GM23338 (cell line): Measurements from ENCODE around the gene C17orf100.

Experiments used
- CREB1 ChIP-seq: fragments of 250-450 bp; sonication (Bioruptor Pico); IDR thresholded peaks from 2 replicates; pipeline ENCODE4 v1.5.0; 2020; ENCODE audit warnings: low read depth, mild to moderate bottlenecking, moderate library complexity
- CTCF ChIP-seq, 2 experiments: fragments of 200-600 bp in 1 of 2; sonication (generic) in 1 of 2; conservative IDR thresholded peaks; 2 replicates each; pipeline versions ENCODE4 v1.5.1 to v1.6.1; 2016 to 2017; ENCODE audit warnings: antibody characterized with exemption in 2 of 2, low read depth in 2 of 2, mild to moderate bottlenecking in 2 of 2, moderate library complexity in 1 of 2
- ETS1 ChIP-seq: IDR thresholded peaks from 2 replicates; pipeline ENCODE4 v1.6.1; 2016; ENCODE audit warnings: antibody characterized with exemption
- EZH2 ChIP-seq: fragments of 200-600 bp; sonication (generic); IDR thresholded peaks from one replicate; pipeline ENCODE4 v1.8.0; 2017; ENCODE audit warnings: antibody characterized with exemption, mild to moderate bottlenecking, low read depth; ENCODE audit not compliant: unreplicated experiment
- EZH2phosphoT487 ChIP-seq: fragments of 200-600 bp; sonication (generic); IDR thresholded peaks from one replicate; pipeline ENCODE4 v1.8.1; 2018; ENCODE audit warnings: antibody characterized with exemption; ENCODE audit not compliant: unreplicated experiment
- JUNB ChIP-seq: IDR thresholded peaks from one replicate; pipeline ENCODE4 v1.6.1; 2016; ENCODE audit warnings: antibody characterized with exemption; ENCODE audit not compliant: unreplicated experiment
- NANOG ChIP-seq: IDR thresholded peaks from 2 replicates; pipeline ENCODE4 v1.6.1; 2016; ENCODE audit warnings: antibody characterized with exemption, borderline replicate concordance
- POLR2AphosphoS5 ChIP-seq: IDR thresholded peaks from 2 replicates; pipeline ENCODE4 v1.6.1; 2016; ENCODE audit warnings: antibody characterized with exemption, low read depth
- REST ChIP-seq: IDR thresholded peaks from one replicate; pipeline ENCODE4 v1.6.1; 2018; ENCODE audit warnings: antibody characterized with exemption; ENCODE audit not compliant: unreplicated experiment
- ZNF114 ChIP-seq: fragments of 250-450 bp; sonication (Bioruptor Pico); IDR thresholded peaks from 2 replicates; pipeline ENCODE4 v1.5.0; 2020; ENCODE audit warnings: mild to moderate bottlenecking, moderate library complexity

DNA sequence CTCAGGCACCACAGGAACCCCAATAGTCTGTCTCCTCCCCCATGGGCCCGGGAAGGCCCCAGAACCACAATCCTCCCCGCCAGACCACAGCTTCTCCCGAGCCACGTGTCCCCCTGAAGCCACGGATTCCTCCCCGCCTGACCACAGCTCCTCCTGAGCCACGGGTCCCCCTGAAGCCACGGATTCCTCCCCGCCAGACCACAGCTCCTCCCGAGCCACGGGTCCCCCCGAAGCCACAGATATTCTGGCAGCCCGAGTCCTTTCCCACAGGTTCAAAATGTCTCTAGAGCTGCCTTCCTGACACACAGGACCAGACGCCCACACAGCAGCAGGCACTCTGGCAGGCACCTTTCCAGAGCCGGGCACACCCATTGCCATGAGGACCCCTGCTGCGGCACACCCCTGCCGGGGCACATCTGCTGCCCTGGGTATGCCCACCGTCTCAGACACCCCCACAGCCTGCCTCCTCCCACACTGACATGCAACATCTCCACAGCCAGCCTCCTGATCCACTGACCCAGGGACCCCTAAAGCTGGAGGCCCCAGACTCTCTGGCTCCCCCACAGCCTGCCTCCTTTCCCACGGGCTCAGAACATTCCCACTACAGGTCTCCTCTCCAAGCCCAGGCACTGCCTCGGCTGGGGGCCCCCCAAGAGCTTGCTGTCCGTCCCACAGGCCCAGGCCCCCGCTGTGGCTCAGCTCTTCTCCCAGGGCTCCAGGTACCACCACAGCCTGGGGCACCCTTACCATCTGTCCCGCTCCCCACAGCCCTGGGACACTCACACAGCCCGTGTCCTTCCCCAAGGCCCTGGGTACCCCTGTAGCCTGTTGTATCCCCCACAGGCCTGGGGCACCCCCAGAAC is 13.3 kb upstream of the C17orf100 start:
- TF ChIP-seq CTCF (conservative IDR thresholded peaks at IDR 0.05; ENCODE audit: low read depth in 2 of 2): no peak
- no peak for TF ChIP-seq REST
- no peak for TF ChIP-seq EZH2phosphoT487
- TF ChIP-seq POLR2AphosphoS5: no peak
- TF ChIP-seq CREB1 (CRISPR knock-in tag): no peak
- no peak for TF ChIP-seq ZNF114 (CRISPR knock-in tag)
- no peak for TF ChIP-seq EZH2
- no peak for TF ChIP-seq ETS1
- no peak for TF ChIP-seq NANOG
- TF ChIP-seq JUNB: no peak
